AG04450 (cell line): ENCODE results near the gene LHFPL3. TPM values are rescaled to one million over a fixed set of nuclear protein-coding genes. Genes with fewer than 3 reads are reported as not detected.
A peak's percentile ranks its signal among the peaks of the same experiment; 100 is the strongest.

Experiments
- CTCF ChIA-PET: fragments of 300-600, 350-600 bp; formaldehyde crosslinking; extraction: SDS; loops from one replicate; lab custom pipeline; 2022; ENCODE audit warnings: antibody characterized with exemption, inconsistent platforms; lab: Charles Lee
- POLR2A ChIA-PET: fragments of 350-600 bp; formaldehyde crosslinking; extraction: SDS; loops from one replicate; lab custom pipeline; 2021; ENCODE audit warnings: antibody characterized with exemption, inconsistent platforms; lab: Yijun Ruan, JAX
- DNase-seq: peaks from one replicate; pipeline ENCODE4 v3.0.0-alpha.2; 2011; ENCODE audit warnings: low read depth, low spot score
- H3K27ac ChIP-seq: one replicate; pipeline ENCODE4 v1.5.1; 2012; ENCODE audit warnings: low read depth, low read length, control low read depth
- H3K27me3 ChIP-seq: one replicate; pipeline ENCODE4 v1.6.0; 2012; ENCODE audit warnings: low read length; ENCODE audit not compliant: control insufficient read depth, insufficient read depth
- H3K4me3 ChIP-seq: 2 replicates; pipeline ENCODE4 v1.5.1; 2011; ENCODE audit warnings: mild to moderate bottlenecking, low read depth, low read length, control low read depth
- H3K9me3 ChIP-seq: 2 replicates; pipeline ENCODE4 v1.5.1; 2012; ENCODE audit warnings: low read length; ENCODE audit not compliant: control insufficient read depth, insufficient read depth
- CTCF ChIP-seq: IDR thresholded peaks from 2 replicates; pipeline ENCODE4 v1.5.1; 2011; ENCODE audit warnings: low read depth, low read length, control low read depth, inconsistent platforms
- polyA plus RNA-seq: library from polyadenylated mRNA; depleted of rRNA; stranded (reverse); fragments of >200 nt; gene quantifications from 2 replicates; pipeline ENCODE4 v1.2.3, GENCODE V29; 2011

LHFPL3 gene
- polyA plus RNA-seq, 1 experiment, result not detected

GRCh38 chr7:104848138-104848990 is 520.0 kb downstream of the LHFPL3 start:
- no peak overlapping the region for H3K4me3 ChIP-seq
- ChIA-PET POLR2A (no interaction called here), CTCF (interaction anchor here (0.5 to 3.5 kb wide), 36 partner anchors 9 to 2001 kb away, joined by 3 to 63 read pairs (median 4); no protein-coding TSS in a partner anchor)
- no peak overlapping the region for H3K27ac ChIP-seq
- H3K27me3 ChIP-seq, result peaks cover 7% of the 10 kb centered on the region
- TF ChIP-seq CTCF, result peak; percentile 89
- no peak for DNase-seq
- H3K9me3 ChIP-seq, result no peaks in the 10 kb centered on the region

- CTCF ChIA-PET, result no interaction called here
- TF ChIP-seq CTCF, result no peak
- Histone ChIP-seq H3K27ac (no peak overlapping the region), H3K4me3 (no peak overlapping the region), H3K9me3 (no peaks in the 10 kb centered on the region), H3K27me3 (peaks cover 14% of the 10 kb centered on the region)
- DNase-seq, result no peak
- POLR2A ChIA-PET, result no interaction called here
Observed at GRCh38 chr7:104850374-104850773, 522.0 kb downstream of the LHFPL3 start.

GRCh38 chr7:104851268-104851667 is 522.9 kb downstream of the LHFPL3 start:
- Histone ChIP-seq H3K27ac (no peak overlapping the region), H3K4me3 (no peak overlapping the region), H3K27me3 (peaks cover 13% of the 10 kb centered on the region), H3K9me3 (no peaks in the 10 kb centered on the region)
- no peak for TF ChIP-seq CTCF
- DNase-seq, result no peak
- ChIA-PET CTCF (interaction anchor here (0.6 kb wide), 1 partner anchor 49 kb away, joined by 3 read pairs; no protein-coding TSS in a partner anchor), POLR2A (no interaction called here)

GRCh38 chr7:104852386-104852785 is 524.0 kb downstream of the LHFPL3 start:
- Histone ChIP-seq H3K9me3 (no peaks in the 10 kb centered on the region), H3K27ac (no peak overlapping the region), H3K27me3 (peaks cover 12% of the 10 kb centered on the region), H3K4me3 (no peak overlapping the region)
- no peak for TF ChIP-seq CTCF
- CTCF ChIA-PET, result interaction anchor here (0.9 to 1.7 kb wide), 2 partner anchors 209 to 621 kb away, joined by 5 read pairs; no protein-coding TSS in a partner anchor
- no peak for DNase-seq
- POLR2A ChIA-PET, result no interaction called here

GRCh38 chr7:104855861-104856260 is 527.5 kb downstream of the LHFPL3 start:
- CTCF ChIA-PET, result interaction anchor here (1.4 kb wide), 1 partner anchor 27 kb away, joined by 6 read pairs; no protein-coding TSS in a partner anchor
- Histone ChIP-seq H3K27me3 (peaks cover 12% of the 10 kb centered on the region), H3K4me3 (no peak overlapping the region), H3K9me3 (no peaks in the 10 kb centered on the region), H3K27ac (no peak overlapping the region)
- DNase-seq, result no peak
- POLR2A ChIA-PET, result no interaction called here
- TF ChIP-seq CTCF, result no peak
